ENCODE measurements around the gene KCNH5.

The KCNH5 gene

GRCh38 chr14:62736048-62737043 lies 308.9 kb downstream of the KCNH5 start:
- no peak for DNase-seq

DNA sequence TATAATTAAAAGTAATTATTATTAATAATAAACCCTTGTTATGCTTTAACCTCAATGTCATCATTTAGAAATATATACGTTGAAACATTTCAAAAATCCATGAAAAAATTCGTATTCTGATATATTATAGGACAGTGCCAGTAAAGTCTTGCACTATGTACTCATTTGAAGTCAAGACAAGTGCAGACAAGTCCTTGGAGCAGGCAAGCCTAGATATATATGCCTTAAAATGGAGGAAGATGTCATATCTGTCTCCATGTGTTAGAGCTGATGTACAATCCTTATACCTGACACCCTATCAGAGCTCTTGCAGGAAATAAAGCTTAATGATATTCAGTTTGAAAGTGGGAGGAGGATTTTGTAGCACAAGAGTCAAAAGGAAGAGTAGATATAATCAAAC lies 310.4 kb downstream of the KCNH5 start:
- no peak for DNase-seq

DNA sequence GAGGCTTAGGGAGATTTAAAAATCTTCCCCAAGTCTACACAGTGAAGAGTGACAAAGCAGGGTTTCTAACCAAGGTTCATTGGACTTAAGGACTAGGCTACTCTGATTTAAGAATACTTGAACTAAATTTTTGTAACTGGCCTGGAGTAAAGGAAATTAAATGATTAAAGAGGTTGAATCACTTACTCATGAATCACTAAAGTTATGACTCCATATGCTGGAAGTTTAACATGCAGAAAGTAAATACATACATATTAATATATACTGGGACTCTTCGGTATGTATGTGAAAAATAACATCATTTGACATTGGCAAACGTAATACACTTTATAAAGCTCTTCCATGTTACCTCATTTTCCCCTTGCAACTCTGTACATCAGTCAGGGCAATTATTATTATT lies 322.9 kb downstream of the KCNH5 start:
- no peak for DNase-seq

- no peak for DNase-seq
Measured at GRCh38 chr14:62718629-62719028, 326.6 kb downstream of the KCNH5 start.

- DNase-seq = no peak
Measured at GRCh38 chr14:62711351-62712023, 333.8 kb downstream of the KCNH5 start.

DNA sequence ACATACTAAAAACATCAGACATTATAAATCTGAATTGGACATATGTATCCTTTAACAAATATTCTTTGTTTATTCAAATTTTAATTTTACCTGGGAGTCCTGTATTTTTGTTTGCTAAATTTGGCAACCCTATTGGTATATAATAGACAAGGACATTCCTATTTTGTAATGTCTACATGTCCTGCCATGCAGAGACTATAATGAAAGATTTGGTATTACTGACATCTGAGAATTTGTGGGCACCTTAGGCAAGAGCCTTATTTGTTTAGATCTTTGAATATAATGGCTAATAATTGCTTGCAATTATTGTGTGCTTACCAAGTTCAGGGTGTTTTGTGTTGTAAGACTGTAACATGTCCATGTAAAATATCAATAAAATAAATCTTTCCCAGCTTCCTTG lies 334.4 kb downstream of the KCNH5 start:
- DNase-seq = no peak

DNA sequence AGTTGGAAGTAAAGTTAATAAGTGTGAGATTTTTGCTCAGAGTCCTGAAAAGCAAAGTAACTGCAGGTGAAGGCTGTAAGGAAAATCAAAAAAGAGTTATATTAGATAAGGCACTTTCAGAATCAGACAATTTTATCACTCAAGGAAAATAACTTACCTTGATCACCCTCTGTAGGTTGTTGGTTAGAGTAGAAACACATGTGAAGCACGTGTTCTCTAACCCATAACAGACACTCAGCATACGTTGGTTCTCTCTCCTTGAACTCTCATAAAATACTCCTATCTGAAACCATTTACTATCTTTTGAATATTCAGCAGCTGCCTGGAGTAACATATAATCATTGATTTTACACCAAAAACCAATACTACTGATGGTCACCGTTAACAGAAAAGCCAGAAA lies 335.5 kb downstream of the KCNH5 start:
- no peak for DNase-seq

GRCh38 chr14:62706217-62706616 lies 339.0 kb downstream of the KCNH5 start:
- DNase-seq = no peak

DNA sequence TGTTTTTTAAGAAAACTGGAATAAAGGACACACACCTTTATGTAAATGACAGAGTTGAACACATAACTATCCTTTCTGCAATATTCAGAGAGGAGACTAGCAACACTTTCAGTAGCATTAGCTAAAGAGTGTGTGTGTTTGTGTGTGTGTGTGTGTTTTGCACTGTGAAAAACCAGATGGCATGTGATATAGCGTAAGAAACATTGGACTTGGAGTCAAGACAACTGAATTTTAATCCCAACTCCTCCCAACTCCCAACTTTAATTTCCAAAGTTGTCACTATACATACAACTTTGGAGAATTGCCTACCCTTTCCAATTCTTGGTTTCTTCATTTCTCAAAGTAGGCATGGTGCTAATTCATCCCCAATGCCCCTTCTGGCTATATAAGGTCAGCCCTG lies 347.8 kb downstream of the KCNH5 start:
- DNase-seq = no peak

DNA sequence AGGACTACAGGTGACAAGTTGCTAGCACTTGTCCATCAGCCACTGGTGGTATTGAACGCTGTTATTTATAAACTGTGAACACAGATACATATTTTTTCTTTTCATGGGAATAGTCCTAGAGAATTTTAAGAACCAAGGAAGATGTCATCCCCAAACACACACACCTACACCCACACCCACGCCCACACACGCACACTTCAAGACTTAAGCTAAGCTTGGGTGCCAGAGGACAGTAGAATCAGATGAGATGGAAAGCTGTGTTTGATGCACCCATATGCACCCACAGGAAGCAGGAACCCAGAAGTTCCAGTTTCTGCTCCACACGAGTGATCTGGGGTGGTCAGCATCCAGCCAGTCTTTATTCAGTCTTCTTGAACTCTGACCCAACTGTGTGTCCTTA lies 348.3 kb downstream of the KCNH5 start:
- no peak for DNase-seq

DNA sequence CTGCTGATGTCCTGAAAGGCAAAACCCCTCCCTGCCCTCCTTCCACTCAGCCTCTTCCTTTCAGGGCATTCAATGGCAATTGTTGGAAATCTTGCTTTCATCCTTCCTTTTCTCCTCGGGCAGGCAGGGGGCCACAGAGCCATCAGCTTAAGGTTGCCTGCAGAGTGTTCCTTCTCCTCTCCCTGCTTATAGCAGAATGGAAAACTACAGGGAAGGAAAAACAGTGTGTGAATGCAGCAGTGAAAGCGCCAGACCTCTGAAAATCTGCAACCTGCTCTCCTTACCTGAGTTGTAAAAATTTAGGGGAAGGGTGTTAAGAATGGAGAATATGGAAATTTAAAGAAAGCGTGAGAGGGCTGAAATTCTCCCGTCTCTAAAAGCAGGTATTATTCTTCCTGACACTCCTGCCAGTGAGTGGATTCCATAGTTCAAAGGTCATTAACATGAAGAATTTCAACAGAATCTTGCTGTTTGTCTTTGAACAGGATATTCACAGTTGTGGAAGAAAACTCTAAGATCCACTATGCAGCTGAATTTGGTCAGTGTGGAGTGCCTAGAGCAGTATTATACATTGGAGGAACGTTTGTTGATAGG lies 348.8 kb downstream of the KCNH5 start:
- no peak for DNase-seq

- DNase-seq = no peak
Measured at GRCh38 chr14:62694075-62694474, 351.2 kb downstream of the KCNH5 start.

DNA sequence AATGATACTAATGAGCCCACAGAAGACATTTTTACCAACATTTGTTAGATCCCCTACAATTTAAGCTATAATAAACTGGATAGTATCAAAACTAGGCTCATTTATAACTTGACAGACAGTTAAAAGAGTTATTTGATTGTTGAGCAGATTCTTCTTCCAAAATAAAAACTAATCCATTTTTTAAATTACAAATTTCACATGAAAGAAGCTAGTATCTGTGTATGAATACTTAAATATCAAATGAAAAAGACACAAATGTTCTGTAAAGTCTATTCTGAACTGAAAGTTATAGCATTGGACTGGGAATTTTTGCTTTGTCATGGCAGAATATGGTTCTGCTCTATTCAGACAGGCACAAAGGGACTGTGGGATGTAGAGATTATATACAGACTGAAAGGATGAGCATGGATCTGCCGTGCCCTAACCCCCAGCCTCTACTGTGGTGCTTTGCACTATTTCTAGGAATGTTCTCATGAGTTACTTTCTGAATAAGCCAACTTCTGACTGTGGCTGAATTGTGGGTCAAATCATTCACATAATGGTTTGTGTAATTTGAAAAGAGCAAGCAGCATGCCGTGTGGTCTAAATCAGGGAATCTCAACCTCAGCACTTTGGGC lies 352.7 kb downstream of the KCNH5 start:
- no peak for DNase-seq

- DNase-seq = no peak
Measured at GRCh38 chr14:62691647-62692489, 353.4 kb downstream of the KCNH5 start.

GRCh38 chr14:62689733-62690132 lies 355.5 kb downstream of the KCNH5 start:
- no peak for DNase-seq

GRCh38 chr14:62687818-62688217 lies 357.4 kb downstream of the KCNH5 start:
- DNase-seq = no peak

GRCh38 chr14:62684376-62684775 lies 360.9 kb downstream of the KCNH5 start:
- DNase-seq = no peak

DNA sequence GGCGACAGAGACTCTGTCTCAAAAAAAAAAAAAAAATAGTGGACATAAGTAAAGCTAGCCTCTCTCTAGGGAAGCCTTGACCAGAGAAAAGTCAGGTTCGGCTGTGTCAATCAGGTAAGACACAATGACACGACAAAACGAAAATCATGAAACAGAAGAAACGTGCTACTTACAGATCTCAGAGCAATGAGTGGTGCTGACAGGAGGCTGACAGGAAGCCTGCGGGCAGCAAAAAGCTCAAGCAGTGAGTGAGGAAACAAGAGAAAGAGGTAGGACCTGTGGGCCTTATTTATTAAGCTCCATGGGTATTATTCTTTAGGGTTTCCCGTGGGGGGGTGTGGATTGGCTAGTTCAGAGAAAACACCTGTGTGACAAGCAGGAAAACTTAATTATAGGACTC lies 363.1 kb downstream of the KCNH5 start:
- DNase-seq = no peak

GRCh38 chr14:62674563-62675237 lies 370.6 kb downstream of the KCNH5 start:
- no peak for DNase-seq

GRCh38 chr14:62673014-62673755 lies 372.1 kb downstream of the KCNH5 start:
- DNase-seq = no peak

GRCh38 chr14:62670526-62670925 lies 374.7 kb downstream of the KCNH5 start:
- DNase-seq = no peak

Data from T-helper 9 cell (primary cell).